Measurements from ENCODE around the gene CYP4F11.
"Not testable (repeated sequence)": the region's sequence is repeated elsewhere in the genome, so short reads cannot be mapped to it uniquely, and the experiment has no call there.

GRCh38 chr19:15889339-15889738 lies 45.0 kb downstream of the CYP4F11 start:
- not testable (repeated sequence) for TF ChIP-seq CTCF, POLR2A (IDR thresholded peaks at IDR 0.05)

Data from prostate gland (tissue), 2 donors.